OCI-LY1 (cell line): Measurements from ENCODE around the gene TCAIM.

ENCODE experiments used
- H2AFZ ChIP-seq: fragments of 200-600 bp; sonication (generic), shearing (Covaris generic); 2 replicates; pipeline ENCODE4 v1.6.0; 2014; ENCODE audit warnings: antibody characterized with exemption, mild to moderate bottlenecking, low read length
- H3F3A ChIP-seq: fragments of 200-600 bp; sonication (generic), shearing (Covaris generic); 2 replicates; pipeline ENCODE4 v1.6.0; 2014; ENCODE audit warnings: mild to moderate bottlenecking, antibody characterized with exemption, low read length, moderate library complexity; ENCODE audit not compliant: insufficient read depth
- H3K27ac ChIP-seq: fragments of 200-600 bp; sonication (generic); 2 replicates; pipeline ENCODE4 v1.5.1; 2014; ENCODE audit warnings: low read length, mixed run types, mild to moderate bottlenecking, low read depth; ENCODE audit not compliant: poor library complexity, severe bottlenecking
- H3K27me3 ChIP-seq: fragments of 200-600 bp; sonication (generic); 2 replicates; pipeline ENCODE4 v1.6.0; 2014; ENCODE audit warnings: antibody characterized with exemption, mild to moderate bottlenecking, low read length, moderate library complexity; ENCODE audit not compliant: insufficient read depth
- H3K36me3 ChIP-seq: fragments of 200-600 bp; sonication (generic); 2 replicates; pipeline ENCODE4 v1.6.1; 2014; ENCODE audit warnings: mild to moderate bottlenecking, antibody characterized with exemption, low read length, moderate library complexity, mixed read lengths; ENCODE audit not compliant: insufficient read depth
- H3K4me1 ChIP-seq: fragments of 200-600 bp; sonication (generic); 2 replicates; pipeline ENCODE4 v1.5.1; 2014; ENCODE audit warnings: mild to moderate bottlenecking, low read length, moderate library complexity; ENCODE audit not compliant: insufficient read depth, severe bottlenecking
- H3K4me2 ChIP-seq: fragments of 200-600 bp; sonication (generic), shearing (Covaris generic); 2 replicates; pipeline ENCODE4 v1.6.1; 2014; ENCODE audit warnings: low read length
- H3K4me3 ChIP-seq: fragments of 200-600 bp; sonication (generic); 2 replicates; pipeline ENCODE4 v1.5.1; 2014; ENCODE audit warnings: low read length, low read depth, mild to moderate bottlenecking, mixed read lengths; ENCODE audit not compliant: poor library complexity, severe bottlenecking
- H3K79me2 ChIP-seq: fragments of 200-600 bp; shearing (Covaris generic); 2 replicates; pipeline ENCODE4 v1.6.1; 2016; ENCODE audit warnings: mixed run types, low read length, mixed read lengths; ENCODE audit not compliant: insufficient read depth
- H3K9ac ChIP-seq: fragments of 200-600 bp; sonication (generic), shearing (Covaris generic); 2 replicates; pipeline ENCODE4 v1.6.1; 2014; ENCODE audit warnings: mild to moderate bottlenecking, low read length, mixed read lengths
- H3K9me2 ChIP-seq: fragments of 200-600 bp; sonication (generic), shearing (Covaris generic); 2 replicates; pipeline ENCODE4 v1.6.1; 2014; ENCODE audit warnings: low read depth, mild to moderate bottlenecking, low read length, mixed read lengths
- H3K9me3 ChIP-seq: fragments of 200-600 bp; shearing (Covaris generic); 2 replicates; pipeline ENCODE4 v1.6.1; 2014; ENCODE audit warnings: low read length, mixed read lengths
- H4K20me1 ChIP-seq: fragments of 200-600 bp; sonication (generic), shearing (Covaris generic); 2 replicates; pipeline ENCODE4 v1.6.0; 2016; ENCODE audit warnings: mild to moderate bottlenecking, low read length; ENCODE audit not compliant: insufficient read depth
- EZH2 ChIP-seq: fragments of 200-600 bp; sonication (generic), shearing (Covaris generic); IDR thresholded peaks from 2 replicates; pipeline ENCODE4 v1.8.0; 2017; ENCODE audit warnings: borderline replicate concordance, mixed run types, mild to moderate bottlenecking, antibody characterized with exemption, low read length, moderate library complexity, mixed read lengths
- TF ChIP-seq, protein P1 (sequence below): fragments of 200-600 bp; sonication (generic), shearing (Covaris generic); IDR thresholded peaks from 2 replicates; pipeline ENCODE4 v1.5.1; 2017; ENCODE audit warnings: mild to moderate bottlenecking, antibody characterized with exemption, low read length, moderate library complexity, mixed read lengths

Gene TCAIM

DNA sequence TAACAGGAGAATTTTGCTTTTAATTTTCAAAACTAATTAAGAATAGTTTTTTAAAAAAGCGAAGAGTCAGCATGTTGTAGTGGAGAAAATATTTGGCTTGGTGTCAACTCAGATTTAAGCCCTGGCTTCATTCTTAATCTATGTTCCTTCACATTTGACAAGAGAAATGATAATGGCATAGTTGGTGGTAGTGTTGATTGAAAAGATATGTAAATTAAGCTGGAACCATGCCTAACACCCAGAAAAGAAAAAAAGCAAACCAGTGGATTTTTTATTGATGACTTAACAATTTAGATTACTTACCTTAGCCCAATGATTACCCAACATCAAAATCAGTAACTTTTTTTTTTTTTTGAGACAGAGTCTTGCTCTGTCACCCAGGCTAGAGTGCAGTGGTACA is 27.4 kb downstream of the TCAIM start:
- no peaks in the 10 kb centered on the region for H3F3A ChIP-seq
- TF ChIP-seq EZH2 = no peak
- TF ChIP-seq, protein P1, sequence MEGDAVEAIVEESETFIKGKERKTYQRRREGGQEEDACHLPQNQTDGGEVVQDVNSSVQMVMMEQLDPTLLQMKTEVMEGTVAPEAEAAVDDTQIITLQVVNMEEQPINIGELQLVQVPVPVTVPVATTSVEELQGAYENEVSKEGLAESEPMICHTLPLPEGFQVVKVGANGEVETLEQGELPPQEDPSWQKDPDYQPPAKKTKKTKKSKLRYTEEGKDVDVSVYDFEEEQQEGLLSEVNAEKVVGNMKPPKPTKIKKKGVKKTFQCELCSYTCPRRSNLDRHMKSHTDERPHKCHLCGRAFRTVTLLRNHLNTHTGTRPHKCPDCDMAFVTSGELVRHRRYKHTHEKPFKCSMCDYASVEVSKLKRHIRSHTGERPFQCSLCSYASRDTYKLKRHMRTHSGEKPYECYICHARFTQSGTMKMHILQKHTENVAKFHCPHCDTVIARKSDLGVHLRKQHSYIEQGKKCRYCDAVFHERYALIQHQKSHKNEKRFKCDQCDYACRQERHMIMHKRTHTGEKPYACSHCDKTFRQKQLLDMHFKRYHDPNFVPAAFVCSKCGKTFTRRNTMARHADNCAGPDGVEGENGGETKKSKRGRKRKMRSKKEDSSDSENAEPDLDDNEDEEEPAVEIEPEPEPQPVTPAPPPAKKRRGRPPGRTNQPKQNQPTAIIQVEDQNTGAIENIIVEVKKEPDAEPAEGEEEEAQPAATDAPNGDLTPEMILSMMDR = no peak
- no peaks in the 10 kb centered on the region for H3K9me2 ChIP-seq
- H3K79me2 ChIP-seq = no peaks in the 10 kb centered on the region
- H3K4me1 ChIP-seq = no peaks in the 10 kb centered on the region
- H2AFZ ChIP-seq = no peak overlapping the region
- no peak overlapping the region for H3K27ac ChIP-seq
- H4K20me1 ChIP-seq = no peaks in the 10 kb centered on the region
- no peaks in the 10 kb centered on the region for H3K9me3 ChIP-seq
- H3K36me3 ChIP-seq = no peaks in the 10 kb centered on the region
- no peak overlapping the region for H3K4me2 ChIP-seq
- no peak overlapping the region for H3K4me3 ChIP-seq
- no peak overlapping the region for H3K9ac ChIP-seq
- H3K27me3 ChIP-seq = no peaks in the 10 kb centered on the region

DNA sequence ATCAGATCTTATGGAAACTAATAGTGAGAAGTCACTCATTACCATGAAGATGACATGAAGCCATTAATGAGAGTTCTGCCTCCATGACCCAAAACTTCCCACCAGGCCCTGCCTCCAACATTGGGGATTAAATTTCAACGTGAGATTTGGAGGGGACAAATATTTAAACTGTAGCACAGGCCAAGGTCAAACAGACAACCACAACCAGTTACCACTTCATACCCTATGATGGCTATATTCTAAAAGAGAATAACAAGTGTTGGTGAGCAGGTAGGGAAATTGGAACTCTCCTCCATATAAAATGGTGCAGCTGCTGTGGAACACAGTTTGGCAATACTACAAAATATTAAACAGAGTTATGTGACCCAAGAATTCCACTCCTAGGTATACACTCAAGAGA is 36.9 kb downstream of the TCAIM start:
- no peak overlapping the region for H3K4me3 ChIP-seq
- no peaks in the 10 kb centered on the region for H3F3A ChIP-seq
- H3K27ac ChIP-seq = no peak overlapping the region
- H3K36me3 ChIP-seq = no peaks in the 10 kb centered on the region
- no peaks in the 10 kb centered on the region for H3K27me3 ChIP-seq
- H2AFZ ChIP-seq = no peak overlapping the region
- no peaks in the 10 kb centered on the region for H4K20me1 ChIP-seq
- no peaks in the 10 kb centered on the region for H3K9me3 ChIP-seq
- TF ChIP-seq, protein P1 = no peak
- TF ChIP-seq EZH2 = no peak
- no peak overlapping the region for H3K4me2 ChIP-seq
- H3K9me2 ChIP-seq = no peaks in the 10 kb centered on the region
- H3K4me1 ChIP-seq = no peaks in the 10 kb centered on the region
- H3K9ac ChIP-seq = no peak overlapping the region
- H3K79me2 ChIP-seq = no peaks in the 10 kb centered on the region

DNA sequence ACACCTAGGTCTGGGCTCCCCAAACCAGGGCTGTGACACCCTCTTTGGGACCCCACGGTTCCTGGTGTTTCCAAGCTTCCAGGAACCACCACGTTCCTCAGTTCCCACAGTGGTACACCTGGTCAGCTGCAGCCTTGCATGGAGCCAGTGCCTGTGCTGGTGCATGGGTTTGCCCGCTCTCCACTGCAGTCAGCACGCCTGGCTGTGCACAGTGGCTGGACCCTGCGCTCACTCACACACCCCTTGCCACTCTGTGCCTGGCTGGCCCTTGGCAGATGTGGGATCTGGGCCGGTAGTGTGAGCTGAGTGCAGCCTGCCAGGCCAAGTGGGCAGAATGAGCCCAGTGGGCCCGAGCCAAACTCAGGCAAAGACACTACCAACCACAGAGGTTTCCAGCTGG is 48.8 kb downstream of the TCAIM start:
- Histone ChIP-seq H3K36me3 (no peaks in the 10 kb centered on the region), H4K20me1 (no peaks in the 10 kb centered on the region), H3K4me1 (no peaks in the 10 kb centered on the region), H3K27ac (no peak overlapping the region), H3F3A (no peaks in the 10 kb centered on the region), H3K79me2 (no peaks in the 10 kb centered on the region), H3K9me2 (no peaks in the 10 kb centered on the region), H3K9ac (no peak overlapping the region), H3K9me3 (peaks cover 5% of the 10 kb centered on the region; the same call in 1 of the 2 replicates), H2AFZ (no peak overlapping the region), H3K4me2 (no peak overlapping the region), H3K27me3 (no peaks in the 10 kb centered on the region), H3K4me3 (no peak overlapping the region)
- TF ChIP-seq, protein P1 = no peak
- no peak for TF ChIP-seq EZH2
